GM12801 (cell line): ENCODE results near the gene BRSK2.

ENCODE experiments used
- CTCF ChIP-seq: IDR thresholded peaks from one replicate; pipeline ENCODE4 v1.5.1; 2011; ENCODE audit warnings: control low read depth; ENCODE audit not compliant: insufficient read length; ENCODE audit errors: extremely low read depth

Gene BRSK2

GRCh38 chr11:1415631-1416030 is 25.9 kb downstream of the BRSK2 start:
- no peak for TF ChIP-seq CTCF

- no peak for TF ChIP-seq CTCF
Measured at GRCh38 chr11:1419811-1420210, 30.1 kb downstream of the BRSK2 start.

GRCh38 chr11:1421291-1421690 is 31.6 kb downstream of the BRSK2 start:
- TF ChIP-seq CTCF = no peak

GRCh38 chr11:1422481-1422880 is 32.7 kb downstream of the BRSK2 start:
- no peak for TF ChIP-seq CTCF

- TF ChIP-seq CTCF = no peak
Measured at GRCh38 chr11:1422981-1423380, 33.2 kb downstream of the BRSK2 start.

GRCh38 chr11:1425006-1425405 is 35.3 kb downstream of the BRSK2 start:
- TF ChIP-seq CTCF = no peak

- TF ChIP-seq CTCF = no peak
Measured at GRCh38 chr11:1425439-1425838, 35.7 kb downstream of the BRSK2 start.
